Neutrophil (primary cell): Measurements from ENCODE around the gene TRAPPC12.

Source experiments
- H3K27ac ChIP-seq: fragments of 200-600 bp; sonication (generic); 2 replicates; pipeline ENCODE4 v1.5.1; 2016; ENCODE audit warnings: mild to moderate bottlenecking, moderate library complexity
- H3K27me3 ChIP-seq: fragments of 200-600 bp; sonication (generic); 2 replicates; pipeline ENCODE4 v1.6.0; 2016; ENCODE audit warnings: mild to moderate bottlenecking
- H3K36me3 ChIP-seq: fragments of 200-600 bp; sonication (generic); 2 replicates; pipeline ENCODE4 v1.5.1; 2017
- H3K4me1 ChIP-seq, 2 experiments: fragments of 200-600 bp in 1 of 2; sonication (generic) in 1 of 2; 1 replicate in 1 of 2; 2 replicates in 1 of 2; pipeline versions ENCODE4 v1.5.1 to v1.6.1; 2013 to 2016; ENCODE audit warnings: low read depth in 1 of 2, low read length in 1 of 2, mild to moderate bottlenecking in 1 of 2, moderate library complexity in 1 of 2; ENCODE audit not compliant: control insufficient read depth in 1 of 2, insufficient read depth in 1 of 2
- H3K4me3 ChIP-seq, 2 experiments: fragments of 200-600 bp in 1 of 2; sonication (generic) in 1 of 2; 1 replicate in 1 of 2; 2 replicates in 1 of 2; pipeline ENCODE4 v1.5.1; 2013 to 2016; ENCODE audit warnings: low read depth in 1 of 2, low read length in 1 of 2, mild to moderate bottlenecking in 1 of 2, moderate library complexity in 1 of 2
- H3K9me3 ChIP-seq: fragments of 200-600 bp; sonication (generic); 2 replicates; pipeline ENCODE4 v1.5.1; 2016
- TF ChIP-seq, protein P1 (sequence below): fragments of 200-600 bp; sonication (generic); IDR thresholded peaks from 2 replicates; pipeline ENCODE4 v1.5.1; 2016; ENCODE audit warnings: antibody characterized with exemption

TRAPPC12 gene

DNA sequence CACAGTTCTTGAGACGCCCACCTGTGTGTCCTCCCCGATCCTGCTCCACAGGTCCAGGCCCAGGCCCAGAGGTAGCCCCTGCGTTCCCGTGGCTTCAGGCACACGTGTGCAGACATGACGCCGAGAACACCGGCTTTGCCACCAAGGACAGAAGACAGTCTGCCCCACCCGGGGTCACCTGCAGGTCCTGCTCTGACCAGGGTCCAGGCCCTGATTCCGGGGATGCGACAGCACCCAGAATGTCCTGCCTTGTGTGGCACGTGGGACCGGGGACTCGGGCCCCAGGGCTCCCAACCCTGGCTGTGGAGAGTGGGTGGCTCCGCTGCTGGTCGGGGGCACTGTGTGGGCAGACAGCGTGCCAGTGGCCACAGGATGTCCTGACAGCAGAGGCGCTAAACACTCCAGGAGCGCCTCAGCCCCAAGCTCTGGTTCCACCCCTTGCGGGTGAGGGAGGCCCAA is 102.9 kb downstream of the TRAPPC12 start:
- Histone ChIP-seq H3K36me3 (peaks cover 66% of the 10 kb centered on the region), H3K4me1 (no peaks in the 10 kb centered on the region), H3K4me3 (no peak overlapping the region), H3K27me3 (no peaks in the 10 kb centered on the region), H3K9me3 (no peaks in the 10 kb centered on the region), H3K27ac (no peak overlapping the region)
- TF ChIP-seq, protein P1, sequence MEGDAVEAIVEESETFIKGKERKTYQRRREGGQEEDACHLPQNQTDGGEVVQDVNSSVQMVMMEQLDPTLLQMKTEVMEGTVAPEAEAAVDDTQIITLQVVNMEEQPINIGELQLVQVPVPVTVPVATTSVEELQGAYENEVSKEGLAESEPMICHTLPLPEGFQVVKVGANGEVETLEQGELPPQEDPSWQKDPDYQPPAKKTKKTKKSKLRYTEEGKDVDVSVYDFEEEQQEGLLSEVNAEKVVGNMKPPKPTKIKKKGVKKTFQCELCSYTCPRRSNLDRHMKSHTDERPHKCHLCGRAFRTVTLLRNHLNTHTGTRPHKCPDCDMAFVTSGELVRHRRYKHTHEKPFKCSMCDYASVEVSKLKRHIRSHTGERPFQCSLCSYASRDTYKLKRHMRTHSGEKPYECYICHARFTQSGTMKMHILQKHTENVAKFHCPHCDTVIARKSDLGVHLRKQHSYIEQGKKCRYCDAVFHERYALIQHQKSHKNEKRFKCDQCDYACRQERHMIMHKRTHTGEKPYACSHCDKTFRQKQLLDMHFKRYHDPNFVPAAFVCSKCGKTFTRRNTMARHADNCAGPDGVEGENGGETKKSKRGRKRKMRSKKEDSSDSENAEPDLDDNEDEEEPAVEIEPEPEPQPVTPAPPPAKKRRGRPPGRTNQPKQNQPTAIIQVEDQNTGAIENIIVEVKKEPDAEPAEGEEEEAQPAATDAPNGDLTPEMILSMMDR: no peak

DNA sequence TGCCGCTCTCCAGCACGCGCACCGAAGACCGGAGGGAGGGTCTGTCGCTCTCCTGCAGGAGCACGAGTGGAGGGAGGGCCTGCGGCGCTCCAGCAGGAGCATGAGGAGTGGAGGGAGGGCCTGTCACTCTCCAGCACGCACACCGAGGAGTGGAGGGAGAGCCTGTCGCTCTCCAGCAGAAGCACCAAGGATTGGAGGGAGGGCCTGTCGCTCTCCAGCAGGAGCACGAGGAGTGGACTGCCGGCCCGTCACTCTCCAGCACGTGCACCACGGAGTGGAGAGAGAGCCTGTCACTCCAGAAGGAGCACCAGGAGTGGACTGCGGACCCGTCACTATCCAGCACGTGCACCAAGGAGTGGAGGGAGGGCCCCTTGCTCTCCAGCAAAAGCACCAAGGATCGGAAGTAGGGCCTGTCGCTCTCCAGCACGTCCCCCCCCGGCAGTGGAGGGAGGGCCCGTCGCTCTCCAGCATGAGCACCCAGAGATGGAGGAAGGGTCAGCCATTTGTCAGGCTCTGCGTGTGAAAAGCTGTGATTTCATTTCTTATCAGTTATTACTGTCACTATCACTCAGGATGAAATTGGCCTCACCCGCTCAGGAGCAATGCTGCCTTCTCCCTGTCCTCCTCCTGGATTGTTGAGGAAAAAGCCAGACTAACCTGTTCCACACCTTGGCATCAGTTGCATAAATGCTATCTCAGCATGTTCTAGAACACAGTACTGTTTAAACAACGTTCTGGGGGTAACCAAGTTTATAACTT is 103.9 kb downstream of the TRAPPC12 start:
- H3K27me3 ChIP-seq: no peaks in the 10 kb centered on the region
- H3K9me3 ChIP-seq: no peaks in the 10 kb centered on the region
- TF ChIP-seq, protein P1: no peak
- H3K27ac ChIP-seq: no peak overlapping the region
- peaks cover 57% of the 10 kb centered on the region for H3K36me3 ChIP-seq
- no peak overlapping the region for H3K4me3 ChIP-seq
- H3K4me1 ChIP-seq: no peaks in the 10 kb centered on the region

DNA sequence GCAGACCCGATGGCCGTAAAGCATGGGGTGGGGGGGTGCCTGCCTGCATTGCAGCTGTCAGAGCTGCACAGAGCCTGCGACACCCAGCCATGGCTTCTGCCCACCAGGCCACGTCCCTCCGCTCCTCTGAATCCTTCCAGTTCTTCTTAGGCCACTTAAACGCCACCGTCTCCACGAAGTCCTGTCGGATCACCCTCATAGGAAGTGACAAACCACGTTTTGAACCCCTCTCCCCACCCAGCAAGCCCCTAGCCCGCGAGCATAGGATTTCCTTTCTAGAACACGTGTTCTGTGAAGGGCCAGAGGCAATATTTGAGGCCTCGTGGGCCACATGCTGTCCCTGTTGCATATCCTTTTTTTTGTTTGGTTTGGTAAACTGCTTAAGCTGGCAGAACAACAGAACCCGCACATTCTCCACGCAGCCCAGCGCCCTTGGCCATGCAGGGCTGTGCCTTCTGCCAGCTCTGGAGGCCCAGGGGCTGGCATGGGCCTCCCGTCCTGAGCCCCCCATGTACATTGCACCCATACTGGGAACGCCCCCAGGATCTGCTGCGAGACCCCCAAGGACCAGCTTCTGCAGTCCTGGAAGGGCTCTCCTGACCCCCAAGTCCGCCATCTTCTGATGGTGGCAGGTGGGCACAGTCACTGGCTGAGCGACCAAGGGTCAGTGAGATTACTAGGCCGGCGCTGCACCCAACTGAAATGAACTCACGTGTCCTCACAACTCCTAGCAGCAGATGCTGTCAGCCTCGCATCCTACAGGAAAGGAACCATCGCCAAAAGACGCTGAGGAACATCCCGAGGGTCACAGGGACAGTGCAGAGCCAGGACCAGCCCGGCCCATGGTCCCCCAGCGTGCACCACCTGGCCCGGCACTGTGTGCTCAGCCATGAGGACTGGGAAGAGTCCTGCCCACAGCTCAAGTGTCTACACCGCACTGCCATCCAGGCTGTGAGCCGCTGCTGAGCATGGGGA is 104.8 kb downstream of the TRAPPC12 start:
- H3K9me3 ChIP-seq: no peaks in the 10 kb centered on the region
- TF ChIP-seq, protein P1: no peak
- H3K4me1 ChIP-seq: no peaks in the 10 kb centered on the region
- H3K27ac ChIP-seq: no peak overlapping the region
- peaks cover 48% of the 10 kb centered on the region for H3K36me3 ChIP-seq
- no peaks in the 10 kb centered on the region for H3K27me3 ChIP-seq
- H3K4me3 ChIP-seq: no peak overlapping the region

DNA sequence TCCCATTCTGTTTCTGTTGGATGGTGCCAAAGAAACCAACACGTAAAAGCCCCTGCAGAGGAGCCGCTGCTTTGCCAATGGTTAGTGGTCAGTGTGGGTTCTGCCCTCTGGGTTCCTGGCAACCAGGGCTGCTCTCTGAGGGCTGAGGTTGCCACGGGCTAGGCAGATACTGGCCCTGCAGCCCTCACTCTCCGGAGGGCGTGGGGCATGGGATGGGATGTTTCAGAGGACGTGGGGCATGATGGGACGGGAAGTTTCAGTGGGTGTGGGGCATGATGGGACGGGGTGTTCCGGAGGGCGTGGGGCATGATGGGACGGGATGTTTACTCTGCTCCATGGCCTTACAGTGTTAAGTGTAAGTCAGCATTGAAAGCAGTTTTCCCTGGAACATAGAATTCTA is 105.7 kb downstream of the TRAPPC12 start:
- Histone ChIP-seq H3K4me3 (no peak overlapping the region), H3K4me1 (no peaks in the 10 kb centered on the region), H3K27me3 (no peaks in the 10 kb centered on the region), H3K27ac (no peak overlapping the region), H3K36me3 (peaks cover 39% of the 10 kb centered on the region), H3K9me3 (no peaks in the 10 kb centered on the region)
- TF ChIP-seq, protein P1: no peak

DNA sequence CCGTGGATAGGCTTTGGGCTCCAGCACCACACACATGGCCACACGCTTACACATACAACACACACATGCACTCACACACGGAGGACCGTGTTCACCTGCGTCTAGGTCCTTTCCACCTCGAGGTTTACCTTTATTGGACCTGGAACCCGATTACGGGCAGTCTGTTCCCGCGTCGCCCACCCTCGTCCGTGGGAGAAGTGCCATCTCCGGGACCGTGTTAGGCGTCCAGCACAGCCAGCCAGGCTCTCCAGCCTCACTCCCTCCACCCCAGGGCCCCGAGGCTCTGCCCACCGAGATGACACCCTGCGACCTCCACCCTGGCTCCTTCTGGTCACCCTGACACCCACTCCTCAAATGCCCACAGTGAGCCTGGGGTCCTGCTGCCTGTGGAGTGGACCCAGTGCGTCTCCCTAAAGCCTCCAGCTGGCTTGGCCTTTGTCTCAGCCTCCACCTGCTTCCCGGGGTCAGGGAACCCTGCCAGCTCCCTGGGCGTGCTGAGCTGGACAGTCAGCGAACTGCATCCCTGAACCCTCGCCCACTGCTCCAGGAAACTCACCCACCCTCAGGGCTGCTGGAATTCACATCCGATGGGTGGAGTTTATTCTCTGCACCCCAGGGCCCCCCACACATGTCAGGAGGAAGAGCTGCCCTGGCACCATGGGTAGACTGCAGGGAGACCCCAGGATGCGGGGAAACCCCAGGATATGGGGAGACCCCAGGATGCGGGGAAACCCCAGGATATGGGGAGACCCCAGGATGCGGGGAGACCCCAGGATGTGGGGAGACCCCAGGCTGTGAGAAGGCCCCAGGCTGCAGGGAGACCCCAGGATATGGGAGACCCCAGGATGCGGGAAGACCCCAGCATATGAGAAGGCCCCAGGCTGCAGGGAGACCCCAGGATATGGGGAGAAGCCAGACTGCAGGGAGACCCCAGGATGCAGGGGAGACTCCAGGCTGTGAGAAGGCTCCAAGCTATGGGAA is 106.8 kb downstream of the TRAPPC12 start:
- TF ChIP-seq, protein P1: no peak
- H3K27ac ChIP-seq: no peak overlapping the region
- H3K4me1 ChIP-seq: no peaks in the 10 kb centered on the region
- peaks cover 33% of the 10 kb centered on the region for H3K36me3 ChIP-seq
- H3K4me3 ChIP-seq: no peak overlapping the region
- H3K27me3 ChIP-seq: no peaks in the 10 kb centered on the region
- no peaks in the 10 kb centered on the region for H3K9me3 ChIP-seq
